Activated naive CD8-positive, alpha-beta T cell treated with anti-CD3 and anti-CD28 coated beads for 36 hours (primary cell): Measurements from ENCODE around the gene EP400. TPM values are rescaled to one million over a fixed set of nuclear protein-coding genes. Genes with fewer than 3 reads are reported as not detected.
"Not testable (repeated sequence)": the region's sequence is repeated elsewhere in the genome, so short reads cannot be mapped to it uniquely, and the experiment has no call there.

Experiments used
- DNase-seq: peaks from one replicate; pipeline ENCODE4 v3.0.0; 2021
- H3K27ac Mint-ChIP-seq: one replicate; pipeline ENCODE4 v1.8.0; 2022; ENCODE audit warnings: mild to moderate bottlenecking, moderate library complexity, mixed read lengths
- H3K27me3 Mint-ChIP-seq: one replicate; pipeline ENCODE4 v1.8.0; 2022; ENCODE audit warnings: mild to moderate bottlenecking, mixed read lengths
- H3K36me3 Mint-ChIP-seq: one replicate; pipeline ENCODE4 v1.8.0; 2021; ENCODE audit warnings: mild to moderate bottlenecking, mixed read lengths
- H3K4me1 Mint-ChIP-seq: one replicate; pipeline ENCODE4 v1.8.0; 2021; ENCODE audit warnings: mixed read lengths
- H3K4me3 Mint-ChIP-seq: one replicate; pipeline ENCODE4 v1.8.0; 2022; ENCODE audit warnings: mild to moderate bottlenecking, moderate library complexity, mixed read lengths
- H3K9me3 Mint-ChIP-seq: one replicate; pipeline ENCODE4 v1.8.0; 2022; ENCODE audit warnings: mixed read lengths
- total RNA-seq, 2 experiments: library from RNA; stranded (reverse); gene quantifications; one replicate each; pipeline ENCODE4 v1.2.3, GENCODE V29; 2021

The EP400 gene
- total RNA-seq, 2 experiments from 2014 or later = 42.8 to 43.6 TPM

- no peaks in the 10 kb centered on the region for H3K27me3 Mint-ChIP-seq
- H3K9me3 Mint-ChIP-seq = no peaks in the 10 kb centered on the region
- no peak overlapping the region for H3K27ac Mint-ChIP-seq
- DNase-seq = no peak
- no peak overlapping the region for H3K4me3 Mint-ChIP-seq
- H3K36me3 Mint-ChIP-seq = peaks cover 9% of the 10 kb centered on the region
- H3K4me1 Mint-ChIP-seq = peaks cover 4% of the 10 kb centered on the region
These were observed 91.3 kb downstream of the EP400 start for GRCh38 chr12:132040906-132041606.

GRCh38 chr12:132043216-132043615, 93.5 kb downstream of the EP400 start:
- Mint-ChIP-seq H3K4me3 (no peak overlapping the region), H3K27me3 (no peaks in the 10 kb centered on the region), H3K36me3 (peaks cover 9% of the 10 kb centered on the region), H3K27ac (no peak overlapping the region), H3K9me3 (no peaks in the 10 kb centered on the region), H3K4me1 (peaks cover 4% of the 10 kb centered on the region)
- no peak for DNase-seq

DNA sequence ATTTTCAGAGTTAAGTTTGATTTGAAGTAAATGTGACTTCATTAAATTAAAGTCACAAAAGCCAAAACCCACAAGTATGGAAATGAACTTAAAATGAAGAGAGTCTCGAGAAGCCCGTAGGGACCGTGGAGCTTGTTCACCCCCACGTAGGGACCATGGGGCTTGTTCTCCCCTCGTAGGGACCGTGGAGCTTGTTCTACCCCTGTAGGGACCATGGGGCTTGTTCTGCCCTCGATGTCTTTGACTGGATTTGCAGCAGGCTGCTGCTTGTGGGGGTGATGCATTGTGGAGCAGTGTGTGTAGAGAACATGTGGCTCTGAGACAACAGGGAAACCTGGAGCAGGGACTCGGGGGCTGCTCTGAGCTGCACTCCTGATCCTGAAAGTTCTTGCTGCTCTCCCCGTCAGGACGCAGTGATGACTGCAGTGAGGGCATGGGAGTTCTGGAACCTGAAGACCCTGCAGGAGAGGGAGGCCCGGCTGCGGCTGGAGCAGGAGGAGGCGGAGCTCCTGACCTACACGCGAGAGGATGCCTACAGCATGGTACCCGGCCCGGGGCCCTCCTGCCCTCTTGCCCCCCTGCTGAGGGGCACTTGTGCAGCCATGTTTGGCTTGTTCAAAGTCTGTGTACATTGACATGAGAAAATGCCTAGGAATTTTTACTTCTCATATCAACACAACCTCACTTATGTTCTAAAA, 94.2 kb downstream of the EP400 start:
- peaks cover 9% of the 10 kb centered on the region for H3K36me3 Mint-ChIP-seq
- no peaks in the 10 kb centered on the region for H3K9me3 Mint-ChIP-seq

GRCh38 chr12:132044661-132045412, 95.1 kb downstream of the EP400 start:
- H3K4me3 Mint-ChIP-seq = no peak overlapping the region

More for the DNA sequence above, 94.2 kb downstream of the EP400 start:
- Mint-ChIP-seq H3K27me3 (no peaks in the 10 kb centered on the region), H3K4me1 (peaks cover 4% of the 10 kb centered on the region), H3K27ac (no peak overlapping the region), H3K4me3 (no peak overlapping the region)
- DNase-seq = no peak

GRCh38 chr12:132045751-132046150, 96.0 kb downstream of the EP400 start:
- Mint-ChIP-seq H3K27ac (no peak overlapping the region), H3K4me3 (no peak overlapping the region), H3K4me1 (peaks cover 4% of the 10 kb centered on the region), H3K9me3 (no peaks in the 10 kb centered on the region), H3K36me3 (peaks cover 14% of the 10 kb centered on the region), H3K27me3 (no peaks in the 10 kb centered on the region)
- DNase-seq = no peak

More at GRCh38 chr12:132044661-132045412, 95.1 kb downstream of the EP400 start:
- DNase-seq = no peak
- Mint-ChIP-seq H3K27ac (no peak overlapping the region), H3K36me3 (peaks cover 9% of the 10 kb centered on the region), H3K9me3 (no peaks in the 10 kb centered on the region), H3K27me3 (no peaks in the 10 kb centered on the region), H3K4me1 (peaks cover 4% of the 10 kb centered on the region)

- DNase-seq = no peak
- Mint-ChIP-seq H3K4me3 (no peak overlapping the region), H3K9me3 (no peaks in the 10 kb centered on the region), H3K27ac (no peak overlapping the region), H3K27me3 (no peaks in the 10 kb centered on the region), H3K36me3 (peaks cover 21% of the 10 kb centered on the region), H3K4me1 (peaks cover under 1% of the 10 kb centered on the region)
These were observed 96.8 kb downstream of the EP400 start for GRCh38 chr12:132046561-132046960.

GRCh38 chr12:132047630-132048029, 97.9 kb downstream of the EP400 start:
- H3K27me3 Mint-ChIP-seq, H3K27ac Mint-ChIP-seq, DNase-seq, H3K4me3 Mint-ChIP-seq, H3K9me3 Mint-ChIP-seq, H3K4me1 Mint-ChIP-seq: not testable (repeated sequence)
- H3K36me3 Mint-ChIP-seq = peaks cover 25% of the 10 kb centered on the region

DNA sequence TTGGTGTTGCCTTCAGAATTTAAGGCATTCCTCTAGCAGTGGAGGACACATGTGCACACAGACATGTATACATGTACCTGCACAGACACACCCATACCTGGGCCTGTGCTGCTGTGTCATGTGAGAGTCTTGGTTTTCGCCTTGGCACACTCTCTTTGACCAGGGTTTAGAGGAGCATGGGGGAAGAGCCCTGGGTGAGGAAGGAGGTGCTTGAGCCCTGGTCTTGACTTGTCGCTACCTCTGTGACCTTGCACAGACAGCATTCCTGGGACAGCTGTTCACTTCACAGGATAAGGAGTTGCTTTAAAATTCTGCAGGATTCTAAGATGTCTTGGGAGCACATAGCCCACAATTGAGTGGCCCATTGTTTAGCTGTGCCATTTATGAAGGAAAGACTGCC, 99.7 kb downstream of the EP400 start:
- DNase-seq = no peak
- no peak overlapping the region for H3K4me3 Mint-ChIP-seq
- no peaks in the 10 kb centered on the region for H3K9me3 Mint-ChIP-seq
- H3K36me3 Mint-ChIP-seq = peaks cover 23% of the 10 kb centered on the region
- H3K27ac Mint-ChIP-seq = no peak overlapping the region
- no peaks in the 10 kb centered on the region for H3K27me3 Mint-ChIP-seq
- no peaks in the 10 kb centered on the region for H3K4me1 Mint-ChIP-seq

DNA sequence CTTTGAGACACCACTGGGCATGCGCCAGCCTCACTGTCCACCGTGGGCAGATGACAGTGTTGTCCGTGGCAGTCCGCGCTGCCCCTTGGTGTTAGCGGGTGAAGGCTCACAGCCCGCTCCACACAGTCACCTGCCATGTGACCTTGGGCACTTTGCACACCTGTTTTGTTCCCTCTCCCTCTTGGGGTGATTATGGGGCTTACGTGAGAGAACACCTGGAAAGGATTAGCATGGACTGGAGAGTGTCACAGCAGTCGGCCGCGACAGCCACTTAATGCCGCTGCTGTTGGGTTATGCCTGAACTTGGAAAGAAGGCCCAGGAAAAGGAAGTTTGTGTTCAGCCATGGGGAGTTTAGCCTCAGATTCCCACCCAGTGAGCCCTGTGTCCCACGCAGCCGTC, 100.1 kb downstream of the EP400 start:
- peaks cover 21% of the 10 kb centered on the region for H3K36me3 Mint-ChIP-seq
- no peak overlapping the region for H3K4me3 Mint-ChIP-seq
- no peak overlapping the region for H3K27ac Mint-ChIP-seq
- no peaks in the 10 kb centered on the region for H3K27me3 Mint-ChIP-seq
- no peaks in the 10 kb centered on the region for H3K4me1 Mint-ChIP-seq
- DNase-seq = no peak
- H3K9me3 Mint-ChIP-seq = no peaks in the 10 kb centered on the region

DNA sequence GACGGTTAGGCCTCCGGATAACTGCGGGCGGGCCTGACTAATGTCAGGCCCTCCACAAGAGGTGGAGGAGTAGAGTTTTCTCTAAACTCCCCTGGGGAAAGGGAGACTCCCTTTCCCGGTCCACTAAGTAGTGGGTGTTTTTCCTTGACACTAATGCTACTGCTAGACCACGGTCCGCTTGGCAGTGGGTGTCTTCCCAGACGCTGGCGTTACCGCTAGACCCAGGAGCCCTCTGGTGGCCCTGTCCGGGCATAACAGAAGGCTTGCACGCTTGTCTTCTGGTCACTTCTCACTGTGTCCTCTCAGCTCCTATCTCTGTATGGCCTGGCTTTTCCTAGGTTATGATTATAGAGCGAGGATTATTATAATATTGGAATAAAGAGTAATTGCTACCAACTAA, 102.0 kb downstream of the EP400 start:
- H3K36me3 Mint-ChIP-seq = peaks cover 24% of the 10 kb centered on the region
- H3K27me3 Mint-ChIP-seq, H3K4me1 Mint-ChIP-seq, H3K4me3 Mint-ChIP-seq, H3K27ac Mint-ChIP-seq, DNase-seq, H3K9me3 Mint-ChIP-seq: not testable (repeated sequence)

DNA sequence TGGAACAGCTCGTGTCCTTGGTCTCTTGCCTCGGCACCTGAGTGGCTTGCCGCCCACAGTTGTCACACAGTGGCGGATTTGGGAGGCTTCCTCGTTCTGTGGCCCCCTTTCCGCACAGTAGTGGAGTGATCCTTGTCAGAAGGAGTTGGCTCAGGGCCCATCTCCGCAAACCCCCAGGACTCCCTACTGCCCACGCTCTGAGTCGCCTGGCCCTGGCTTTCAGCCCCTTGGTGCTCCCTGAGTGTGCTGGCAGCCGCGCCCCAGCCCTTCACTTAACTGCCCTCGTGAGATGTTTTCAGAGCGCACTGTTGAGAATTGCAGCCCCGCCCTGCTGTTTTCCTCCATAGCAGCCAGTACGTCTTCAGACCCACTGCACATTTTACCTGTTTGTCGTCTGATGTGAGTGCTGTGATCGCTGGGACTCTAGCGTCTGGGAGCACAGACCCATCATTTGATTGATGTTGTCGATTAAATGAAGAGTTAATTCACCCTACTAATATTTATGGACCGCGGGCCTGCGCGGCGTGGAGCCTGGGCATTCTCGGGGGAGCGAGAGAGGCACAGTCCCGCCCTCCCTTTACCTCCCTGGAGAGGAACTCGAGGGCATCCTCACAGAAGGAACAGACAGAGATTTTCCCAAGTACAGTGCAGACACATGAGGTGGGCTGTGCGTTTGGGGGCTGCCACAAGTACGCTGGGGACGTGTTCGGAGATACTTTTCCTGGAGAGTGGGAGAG, 102.6 kb downstream of the EP400 start:
- Mint-ChIP-seq H3K9me3 (no peaks in the 10 kb centered on the region), H3K36me3 (peaks cover 24% of the 10 kb centered on the region), H3K27ac (no peak overlapping the region), H3K4me3 (peak overlapping the region; percentile 1), H3K27me3 (no peaks in the 10 kb centered on the region), H3K4me1 (no peaks in the 10 kb centered on the region)
- DNase-seq = no peak

DNA sequence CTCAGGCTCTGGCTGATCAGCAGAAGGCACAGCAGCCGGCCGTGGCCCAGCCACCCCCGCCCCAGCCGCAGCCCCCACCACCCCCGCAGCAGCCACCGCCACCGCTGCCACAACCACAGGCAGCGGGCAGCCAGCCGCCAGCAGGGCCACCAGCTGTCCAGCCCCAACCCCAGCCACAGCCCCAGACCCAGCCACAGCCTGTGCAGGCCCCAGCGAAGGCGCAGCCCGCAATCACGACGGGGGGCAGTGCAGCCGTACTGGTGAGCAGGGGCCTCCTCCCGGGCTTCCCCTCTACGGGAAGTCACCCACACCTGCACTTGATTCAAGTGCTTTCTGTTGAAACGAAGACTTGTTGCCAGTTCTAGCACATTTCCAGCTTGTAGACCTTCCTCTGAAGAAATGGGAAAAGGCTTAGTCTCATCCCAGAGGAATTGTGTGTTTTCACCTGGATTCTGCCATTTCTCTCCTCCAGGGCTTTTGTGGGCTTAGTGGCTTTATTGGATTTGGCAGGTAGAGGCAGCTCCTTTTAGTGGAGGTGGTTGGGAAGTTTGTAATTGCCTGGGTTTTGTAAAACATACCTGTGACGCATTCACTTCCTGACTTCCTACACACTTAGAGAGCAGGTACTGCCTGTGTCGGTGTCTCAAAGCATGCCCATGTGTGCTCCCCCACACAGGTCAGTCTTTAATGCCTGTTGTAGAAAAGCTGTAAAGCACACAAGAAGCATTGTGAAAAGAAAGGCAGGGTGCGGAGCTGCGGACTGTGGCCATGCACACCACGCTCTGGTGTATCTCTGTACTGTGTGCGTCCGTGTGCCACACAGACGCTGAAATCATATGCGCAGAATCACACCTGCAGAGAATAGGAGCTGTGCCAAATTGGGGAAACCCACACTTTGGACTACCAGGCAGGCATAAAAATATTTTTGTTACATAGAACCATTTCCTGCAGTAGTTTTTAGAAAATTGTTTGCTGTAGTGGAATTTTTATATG, 103.9 kb downstream of the EP400 start:
- Mint-ChIP-seq H3K36me3 (peaks cover 24% of the 10 kb centered on the region), H3K4me3 (no peak overlapping the region), H3K4me1 (no peaks in the 10 kb centered on the region), H3K27me3 (no peaks in the 10 kb centered on the region), H3K9me3 (no peaks in the 10 kb centered on the region), H3K27ac (no peak overlapping the region)
- no peak for DNase-seq

GRCh38 chr12:132054983-132055382, 105.2 kb downstream of the EP400 start:
- Mint-ChIP-seq H3K27ac (no peak overlapping the region), H3K27me3 (no peaks in the 10 kb centered on the region), H3K36me3 (peaks cover 27% of the 10 kb centered on the region), H3K9me3 (no peaks in the 10 kb centered on the region), H3K4me1 (no peaks in the 10 kb centered on the region), H3K4me3 (no peak overlapping the region)
- no peak for DNase-seq

DNA sequence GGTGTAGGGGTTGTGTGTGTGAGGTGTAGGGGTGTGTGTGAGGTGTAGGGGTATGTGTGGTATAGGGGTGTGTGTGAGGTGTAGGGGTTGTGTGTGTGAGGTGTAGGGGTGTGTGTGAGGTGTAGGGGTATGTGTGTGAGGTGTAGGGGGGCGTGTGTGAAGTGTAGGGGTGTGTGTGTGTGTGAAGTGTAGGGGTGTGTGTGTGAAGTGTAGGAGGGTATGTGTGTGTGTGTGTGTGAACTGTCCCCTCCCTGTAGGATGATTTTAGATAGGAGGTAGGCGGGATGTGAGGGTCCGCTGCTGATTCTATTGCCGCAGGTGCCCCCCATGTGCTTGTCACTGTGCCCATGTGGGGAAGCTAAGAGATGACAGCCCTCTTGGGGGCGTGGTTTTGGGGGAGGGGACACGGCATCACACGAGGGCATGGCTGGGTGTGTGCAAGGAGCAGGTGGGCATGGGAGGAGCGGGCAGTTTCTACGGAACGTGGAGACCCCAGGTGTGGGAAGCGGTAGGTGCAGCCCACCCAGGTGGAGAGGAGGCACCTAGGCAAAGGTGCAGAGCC, 105.9 kb downstream of the EP400 start:
- Mint-ChIP-seq H3K4me1 (no peaks in the 10 kb centered on the region), H3K27ac (no peak overlapping the region), H3K4me3 (no peak overlapping the region), H3K27me3 (no peaks in the 10 kb centered on the region), H3K36me3 (peaks cover 24% of the 10 kb centered on the region), H3K9me3 (no peaks in the 10 kb centered on the region)
- no peak for DNase-seq
